ENCODE data around the gene P3H3. TPM values are rescaled to one million over a fixed set of nuclear protein-coding genes. Genes with fewer than 3 reads are reported as not detected.

The P3H3 gene
- polyA plus RNA-seq, 2 of the 4 experiments (the other 2 are of a cell fraction), result 8.6 to 21.9 TPM

DNA sequence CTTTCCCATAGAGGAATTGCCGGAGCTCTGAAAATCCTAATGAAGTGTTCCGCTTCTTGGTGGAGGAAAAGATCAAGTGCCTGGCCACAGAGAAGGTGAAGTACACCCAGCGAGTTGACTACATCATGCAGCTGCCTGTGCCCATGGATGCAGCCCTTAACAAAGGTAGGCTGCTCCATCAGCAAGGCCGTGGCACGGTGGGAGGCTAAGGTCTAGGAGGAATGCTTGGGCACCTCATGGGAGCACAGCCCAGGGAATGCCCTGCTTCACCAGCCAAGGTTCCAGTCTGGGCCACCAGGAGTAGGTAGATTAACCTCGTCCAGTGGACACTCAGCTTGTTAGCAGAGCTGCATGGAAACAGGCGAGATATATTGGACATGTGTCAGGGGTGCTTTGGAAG lies 32.7 kb downstream of the P3H3 start:
- DNase-seq (ENCODE audit: low read depth in 1 of 2, low spot score in 1 of 2) (no peak), FAIRE-seq (no peak), ATAC-seq (no peak)
- Histone ChIP-seq H3K9me3 (no peaks in the 10 kb centered on the region), H3K4me1 (no peaks in the 10 kb centered on the region), H3K4me3 (no peak overlapping the region), H3K4me2 (no peak overlapping the region), H3K27ac (no peak overlapping the region)
- CTCF ChIA-PET, result interaction anchor here (0.8 to 2.5 kb wide), 9 partner anchors 8 to 101 kb away, joined by 3 to 10 read pairs (median 4); partner anchors contain the start of genes SPSB2 and USP5
- TF ChIP-seq EP300 (IDR thresholded peaks at IDR 0.05) (no peak), NR3C1 (IDR thresholded peaks at IDR 0.05) (no peak), ZSCAN20 (CRISPR knock-in tag; IDR thresholded peaks at IDR 0.05) (no peak), EHF (CRISPR knock-in tag; IDR thresholded peaks at IDR 0.05) (no peak), KDM5A (IDR thresholded peaks at IDR 0.05) (no peak), FOSB (CRISPR knock-in tag; IDR thresholded peaks at IDR 0.05) (no peak), PHF8 (IDR thresholded peaks at IDR 0.05; ENCODE audit: borderline replicate concordance, low read depth) (no peak), HOXA7 (CRISPR knock-in tag; IDR thresholded peaks at IDR 0.05) (no peak), POLR2A (IDR thresholded peaks at IDR 0.05; ENCODE audit: low read length) (no peak), EHMT2 (IDR thresholded peaks at IDR 0.05; ENCODE audit: low read depth) (no peak)
- POLR2A ChIA-PET, result interaction anchor here (1.6 kb wide), 1 partner anchor 9 kb away, joined by 10 read pairs; the partner anchor contains the start of genes CDCA3 and USP5
- WGBS (ENCODE audit: missing lambda C conversion rate), result 93% methylated on average over 7 of the region's 7 CpGs

DNA sequence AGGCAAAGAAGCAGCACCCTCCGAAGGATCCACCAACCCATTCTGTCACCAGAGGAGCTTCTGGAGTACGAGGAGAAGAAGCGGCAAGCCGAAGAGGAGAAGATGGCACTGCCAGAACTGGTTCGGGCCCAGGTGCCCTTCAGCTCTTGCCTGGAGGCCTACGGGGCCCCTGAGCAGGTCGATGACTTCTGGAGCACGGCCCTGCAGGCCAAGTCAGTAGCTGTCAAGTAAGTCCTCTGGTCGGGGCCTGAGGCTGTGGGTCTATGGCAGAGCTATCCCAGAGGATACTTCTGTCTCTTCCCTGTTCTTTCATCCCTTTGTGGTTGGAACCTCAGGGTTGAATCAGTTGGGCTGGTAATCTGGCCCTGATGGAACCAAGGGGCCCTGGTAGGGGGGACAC lies 33.2 kb downstream of the P3H3 start:
- peaks cover 3% of the 10 kb centered on the region for H3K4me1 ChIP-seq
- ChIA-PET CTCF (interaction anchor here (0.6 to 2.5 kb wide), 10 partner anchors 9 to 100 kb away, joined by 3 to 10 read pairs (median 4); partner anchors contain the start of genes SPSB2 and USP5), POLR2A (interaction anchor here (1.6 kb wide), 1 partner anchor 10 kb away, joined by 10 read pairs; the partner anchor contains the start of genes CDCA3 and USP5)

More for the DNA sequence above, 33.2 kb downstream of the P3H3 start:
- FAIRE-seq (no peak), ATAC-seq (no peak), DNase-seq (ENCODE audit: low read depth in 1 of 2, low spot score in 1 of 2) (no peak)
- no peak overlapping the region for H3K4me2 ChIP-seq
- TF ChIP-seq POLR2AphosphoS2 (conservative IDR thresholded peaks at IDR 0.05; ENCODE audit: low read length) (no peak), MAZ (IDR thresholded peaks at IDR 0.05; ENCODE audit: borderline replicate concordance, low read depth, low read length) (no peak), SMC3 (IDR thresholded peaks at IDR 0.05) (no peak), RFX5 (IDR thresholded peaks at IDR 0.05) (no peak), ZNF302 (CRISPR knock-in tag; IDR thresholded peaks at IDR 0.05) (no peak), ZSCAN20 (CRISPR knock-in tag; IDR thresholded peaks at IDR 0.05) (no peak), BHLHE40 (IDR thresholded peaks at IDR 0.05; ENCODE audit: low read depth, low read length) (no peak), CBX8 (IDR thresholded peaks at IDR 0.05) (no peak), MAFK (IDR thresholded peaks at IDR 0.05; ENCODE audit: partially characterized antibody) (no peak), SREBF2 (IDR thresholded peaks at IDR 0.05) (no peak), ZC3H11A (IDR thresholded peaks at IDR 0.05) (no peak), HEYL (CRISPR knock-in tag; IDR thresholded peaks at IDR 0.05) (no peak), POLR2A (IDR thresholded peaks at IDR 0.05; ENCODE audit: low read length) (no peak), FOXS1 (CRISPR knock-in tag; IDR thresholded peaks at IDR 0.05) (no peak)
- TF ChIP-seq, protein P1, sequence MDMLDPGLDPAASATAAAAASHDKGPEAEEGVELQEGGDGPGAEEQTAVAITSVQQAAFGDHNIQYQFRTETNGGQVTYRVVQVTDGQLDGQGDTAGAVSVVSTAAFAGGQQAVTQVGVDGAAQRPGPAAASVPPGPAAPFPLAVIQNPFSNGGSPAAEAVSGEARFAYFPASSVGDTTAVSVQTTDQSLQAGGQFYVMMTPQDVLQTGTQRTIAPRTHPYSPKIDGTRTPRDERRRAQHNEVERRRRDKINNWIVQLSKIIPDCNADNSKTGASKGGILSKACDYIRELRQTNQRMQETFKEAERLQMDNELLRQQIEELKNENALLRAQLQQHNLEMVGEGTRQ (IDR thresholded peaks at IDR 0.05), result no peak
- TF ChIP-seq, protein P2, sequence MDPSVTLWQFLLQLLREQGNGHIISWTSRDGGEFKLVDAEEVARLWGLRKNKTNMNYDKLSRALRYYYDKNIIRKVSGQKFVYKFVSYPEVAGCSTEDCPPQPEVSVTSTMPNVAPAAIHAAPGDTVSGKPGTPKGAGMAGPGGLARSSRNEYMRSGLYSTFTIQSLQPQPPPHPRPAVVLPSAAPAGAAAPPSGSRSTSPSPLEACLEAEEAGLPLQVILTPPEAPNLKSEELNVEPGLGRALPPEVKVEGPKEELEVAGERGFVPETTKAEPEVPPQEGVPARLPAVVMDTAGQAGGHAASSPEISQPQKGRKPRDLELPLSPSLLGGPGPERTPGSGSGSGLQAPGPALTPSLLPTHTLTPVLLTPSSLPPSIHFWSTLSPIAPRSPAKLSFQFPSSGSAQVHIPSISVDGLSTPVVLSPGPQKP (IDR thresholded peaks at IDR 0.05; ENCODE audit: low read depth, low read length), result no peak
- TF ChIP-seq, protein P3, sequence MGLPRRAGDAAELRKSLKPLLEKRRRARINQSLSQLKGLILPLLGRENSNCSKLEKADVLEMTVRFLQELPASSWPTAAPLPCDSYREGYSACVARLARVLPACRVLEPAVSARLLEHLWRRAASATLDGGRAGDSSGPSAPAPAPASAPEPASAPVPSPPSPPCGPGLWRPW (IDR thresholded peaks at IDR 0.05), result no peak
- TF ChIP-seq, protein P4, sequence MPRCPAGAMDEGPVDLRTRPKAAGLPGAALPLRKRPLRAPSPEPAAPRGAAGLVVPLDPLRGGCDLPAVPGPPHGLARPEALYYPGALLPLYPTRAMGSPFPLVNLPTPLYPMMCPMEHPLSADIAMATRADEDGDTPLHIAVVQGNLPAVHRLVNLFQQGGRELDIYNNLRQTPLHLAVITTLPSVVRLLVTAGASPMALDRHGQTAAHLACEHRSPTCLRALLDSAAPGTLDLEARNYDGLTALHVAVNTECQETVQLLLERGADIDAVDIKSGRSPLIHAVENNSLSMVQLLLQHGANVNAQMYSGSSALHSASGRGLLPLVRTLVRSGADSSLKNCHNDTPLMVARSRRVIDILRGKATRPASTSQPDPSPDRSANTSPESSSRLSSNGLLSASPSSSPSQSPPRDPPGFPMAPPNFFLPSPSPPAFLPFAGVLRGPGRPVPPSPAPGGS (IDR thresholded peaks at IDR 0.05), result no peak
- TF ChIP-seq, protein P5, sequence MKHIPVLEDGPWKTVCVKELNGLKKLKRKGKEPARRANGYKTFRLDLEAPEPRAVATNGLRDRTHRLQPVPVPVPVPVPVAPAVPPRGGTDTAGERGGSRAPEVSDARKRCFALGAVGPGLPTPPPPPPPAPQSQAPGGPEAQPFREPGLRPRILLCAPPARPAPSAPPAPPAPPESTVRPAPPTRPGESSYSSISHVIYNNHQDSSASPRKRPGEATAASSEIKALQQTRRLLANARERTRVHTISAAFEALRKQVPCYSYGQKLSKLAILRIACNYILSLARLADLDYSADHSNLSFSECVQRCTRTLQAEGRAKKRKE (CRISPR knock-in tag; IDR thresholded peaks at IDR 0.05; ENCODE audit: low read depth), result no peak
- TF ChIP-seq, protein P6, sequence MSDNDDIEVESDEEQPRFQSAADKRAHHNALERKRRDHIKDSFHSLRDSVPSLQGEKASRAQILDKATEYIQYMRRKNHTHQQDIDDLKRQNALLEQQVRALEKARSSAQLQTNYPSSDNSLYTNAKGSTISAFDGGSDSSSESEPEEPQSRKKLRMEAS (IDR thresholded peaks at IDR 0.05), result no peak
- no peaks in the 10 kb centered on the region for H3K9me3 ChIP-seq
- no peak overlapping the region for H3K27ac ChIP-seq
- no peak overlapping the region for H3K4me3 ChIP-seq
- 94% methylated on average over 9 of the region's 9 CpGs for WGBS (ENCODE audit: missing lambda C conversion rate)

All from A549 (cell line).